LNCAP (cell line): ENCODE results near the gene CHRNB1.

ENCODE experiments used
- CTCF ChIP-seq: fragments of 450-650 bp; IDR thresholded peaks from 2 replicates; pipeline ENCODE4 v1.5.1; 2017; ENCODE audit warnings: mild to moderate bottlenecking

The CHRNB1 gene

GRCh38 chr17:7418472-7419152 is 26.2 kb upstream of the CHRNB1 start:
- no peak for TF ChIP-seq CTCF

GRCh38 chr17:7419819-7420610 is 24.8 kb upstream of the CHRNB1 start, which contains the start of gene SPEM1:
Gene SPEM1, plus strand, starts transcription at chr17:7420324. Its CDS starts 61 bp downstream, at chr17:7420385.
- TF ChIP-seq CTCF, result no peak

GRCh38 chr17:7421186-7421585 is 23.7 kb upstream of the CHRNB1 start:
- TF ChIP-seq CTCF, result no peak

GRCh38 chr17:7423679-7424078 is 21.2 kb upstream of the CHRNB1 start:
- no peak for TF ChIP-seq CTCF

GRCh38 chr17:7425316-7425715 is 19.5 kb upstream of the CHRNB1 start, which contains the start of gene SPEM2:
Gene SPEM2, plus strand, starts transcription at chr17:7425616. Its CDS starts 73 bp downstream, at chr17:7425689.
- no peak for TF ChIP-seq CTCF

- TF ChIP-seq CTCF, result no peak
These were observed 19.1 kb upstream of the CHRNB1 start for GRCh38 chr17:7425756-7426155.

- TF ChIP-seq CTCF, result no peak
These were observed 18.5 kb upstream of the CHRNB1 start for GRCh38 chr17:7426203-7426863.
